HepG2 (cell line): ENCODE data around the gene SYNDIG1. TPM values are rescaled to one million over a fixed set of nuclear protein-coding genes. Genes with fewer than 3 reads are reported as not detected.

Experiments
- ATAC-seq: fragments of 200-7000 bp; cut with Tn5 transposase; 3 replicates; pipeline ENCODE4 v1.9.1; 2020; ENCODE audit warnings: mild to moderate bottlenecking, moderate library complexity
- BruUV-seq: library from RNA; stranded (reverse); fragments of 400-500 nt; replicated peaks from 2 replicates; lab custom pipeline; 2021; lab: Mats Ljungman, UMichigan
- CTCF ChIA-PET: fragments of 300-600 bp; formaldehyde crosslinking; extraction: SDS; loops from one replicate; lab custom pipeline; 2021; ENCODE audit warnings: low total read pairs, inconsistent platforms, low intra/inter-chr PET ratio; lab: Yijun Ruan, JAX
- POLR2A ChIA-PET: fragments of 350-600 bp; sonication (Branson Sonifier 250); formaldehyde crosslinking; loops from one replicate; lab custom pipeline; 2020; ENCODE audit warnings: antibody characterized with exemption, inconsistent platforms; lab: Yijun Ruan, JAX
- DNase-seq: peaks from one replicate; pipeline ENCODE4 v3.0.0-alpha.2; 2015; ENCODE audit warnings: low spot score
- FAIRE-seq: peaks from 3 replicates; lab custom pipeline; 2011; peaks lifted over from hg19 to GRCh38; lab: Jason Lieb, UNC
- H2AFZ ChIP-seq: one replicate; pipeline ENCODE4 v1.6.1; 2011; ENCODE audit warnings: low read length, inconsistent platforms
- H3K27ac ChIP-seq: fragments of 300-600 bp; 3 replicates; pipeline ENCODE4 v1.8.0; 2011; ENCODE audit warnings: mixed run types, mild to moderate bottlenecking, mixed read lengths, low read length, inconsistent platforms; ENCODE audit not compliant: insufficient read depth; ENCODE audit errors: extremely low read length
- H3K27me3 ChIP-seq, 2 experiments: fragments of 200-600 bp in 1 of 2; 2 replicates in 1 of 2; 3 replicates in 1 of 2; pipeline versions ENCODE4 v1.6.0 to v1.8.0; 2011; ENCODE audit warnings: low read length in 2 of 2, mild to moderate bottlenecking in 2 of 2, moderate library complexity in 2 of 2, inconsistent platforms in 1 of 2; ENCODE audit not compliant: insufficient read depth in 2 of 2, control insufficient read depth in 1 of 2
- H3K36me3 ChIP-seq, 2 experiments: fragments of 200-600 bp in 1 of 2; replicated peaks in 1 of 2; 2 replicates in 1 of 2; 3 replicates in 1 of 2; pipeline versions ENCODE4 v1.5.1 to v1.8.0; 2011; ENCODE audit warnings: low read length in 2 of 2, inconsistent platforms in 1 of 2; ENCODE audit not compliant: insufficient read depth in 2 of 2, control insufficient read depth in 1 of 2
- H3K4me1 ChIP-seq: 2 replicates; pipeline ENCODE4 v1.5.1; 2012; ENCODE audit warnings: low read length, inconsistent platforms; ENCODE audit not compliant: insufficient read depth
- H3K4me2 ChIP-seq: 2 replicates; pipeline ENCODE4 v1.6.0; 2011; ENCODE audit warnings: low read depth, low read length, inconsistent platforms
- H3K4me3 ChIP-seq, 3 experiments: fragments of 200-600 bp in 1 of 3; sonication (generic), shearing (Covaris generic) in 1 of 3; replicated peaks in 1 of 3; 2 replicates each; pipeline ENCODE4 v1.5.1; 2011 to 2016; ENCODE audit warnings: low read length in 3 of 3, inconsistent platforms in 2 of 3, low read depth in 2 of 3, mild to moderate bottlenecking in 2 of 3, control low read depth in 1 of 3, mixed read lengths in 1 of 3; ENCODE audit not compliant: insufficient read depth in 1 of 3
- H3K79me2 ChIP-seq: one replicate; pipeline ENCODE4 v1.6.1; 2011; ENCODE audit warnings: low read length, inconsistent platforms; ENCODE audit not compliant: insufficient read depth
- H3K9ac ChIP-seq: 2 replicates; pipeline ENCODE4 v1.6.0; 2011; ENCODE audit warnings: mild to moderate bottlenecking, low read depth, low read length, inconsistent platforms; ENCODE audit not compliant: insufficient read depth
- H3K9me3 ChIP-seq: 2 replicates; pipeline ENCODE4 v1.5.1; 2012; ENCODE audit warnings: mild to moderate bottlenecking, low read length
- H4K20me1 ChIP-seq: 2 replicates; pipeline ENCODE4 v1.6.0; 2011; ENCODE audit warnings: inconsistent platforms, mild to moderate bottlenecking, low read length, moderate library complexity; ENCODE audit not compliant: insufficient read depth
- AGO2 ChIP-seq: fragments of 200-400 bp; formaldehyde crosslinking; optimal IDR thresholded peaks from 2 replicates; pipeline ENCODE3; 2017; ENCODE audit warnings: mild to moderate bottlenecking, low read depth, low read length, moderate library complexity
- CREB1 ChIP-seq, 2 experiments: fragments of 450-650 bp in 1 of 2; IDR thresholded peaks; 2 replicates each; pipeline ENCODE4 v1.6.1; 2016 to 2017; ENCODE audit warnings: control low read depth in 1 of 2, mild to moderate bottlenecking in 1 of 2, missing compliant biosample characterization in 1 of 2, missing genetic modification characterization in 1 of 2
- HHEX ChIP-seq: IDR thresholded peaks from 2 replicates; pipeline ENCODE4 v1.6.1; 2016; ENCODE audit warnings: control low read depth
- NR1H2 ChIP-seq: sonication (generic); formaldehyde crosslinking; IDR thresholded peaks from 2 replicates; pipeline ENCODE4 v1.8.1; 2022; ENCODE audit warnings: low read depth, missing genetic modification reagents, borderline replicate concordance
- ZNF10 ChIP-seq: sonication (generic); formaldehyde crosslinking; IDR thresholded peaks from 2 replicates; pipeline ENCODE4 v1.4.0; 2020; ENCODE audit warnings: mild to moderate bottlenecking, low read depth, missing genetic modification reagents, borderline replicate concordance
- ZSCAN20 ChIP-seq: sonication (generic); formaldehyde crosslinking; IDR thresholded peaks from 2 replicates; pipeline ENCODE4 v1.4.0; 2020; ENCODE audit warnings: missing genetic modification reagents, mild to moderate bottlenecking, borderline replicate concordance
- WGBS: methylation state at CpG from one replicate; pipeline ENCODE4 v1.1.6; 2017; ENCODE audit warnings: low lambda C conversion rate; 5-methylcytosine and 5-hydroxymethylcytosine counted together
- in situ Hi-C: cut with HindIII; loops from 2 replicates; pipeline ENCODE4 v1.10.0; 2017; ENCODE audit warnings: low pct_unique_long_range_greater_than_20kb; ENCODE audit not compliant: extremely low pct_ligation_motif_present
- intact Hi-C: fragments of 100-400 bp; cut with micrococcal nuclease; formaldehyde crosslinking; loops from one replicate; pipeline ENCODE4 v1.10.0; 2022; ENCODE audit not compliant: unreplicated experiment
- polyA plus RNA-seq, 8 experiments: library from polyadenylated mRNA; depleted of rRNA in 3 of 8; stranded (reverse) in 7 of 8; unstranded in 1 of 8; fragments of >200 nt; fragmentation: Illumina TruSeq in 4 of 8; extraction: Trizol in 4 of 8; gene quantifications; 2 replicates each; pipeline versions ENCODE4 v1.2.1 to v1.2.3, GENCODE V29; 2011 to 2016; ENCODE audit warnings: low read depth in 4 of 8, missing spikeins in 1 of 8, mixed read lengths in 1 of 8; ENCODE audit not compliant: insufficient read depth in 1 of 8
- total RNA-seq, 5 experiments: library from RNA; depleted of rRNA; stranded (reverse); fragments of >200 nt; fragmentation: Illumina TruSeq; extraction: Trizol; gene quantifications; 2 replicates each; pipeline ENCODE4 v1.2.3, GENCODE V29; 2016; ENCODE audit warnings: low read depth in 1 of 5

SYNDIG1 gene
- total and polyA plus RNA-seq, 2 of the 13 experiments (the other 11 are each of a cell fraction or from before 2014, with no cell fraction given): not detected

DNA sequence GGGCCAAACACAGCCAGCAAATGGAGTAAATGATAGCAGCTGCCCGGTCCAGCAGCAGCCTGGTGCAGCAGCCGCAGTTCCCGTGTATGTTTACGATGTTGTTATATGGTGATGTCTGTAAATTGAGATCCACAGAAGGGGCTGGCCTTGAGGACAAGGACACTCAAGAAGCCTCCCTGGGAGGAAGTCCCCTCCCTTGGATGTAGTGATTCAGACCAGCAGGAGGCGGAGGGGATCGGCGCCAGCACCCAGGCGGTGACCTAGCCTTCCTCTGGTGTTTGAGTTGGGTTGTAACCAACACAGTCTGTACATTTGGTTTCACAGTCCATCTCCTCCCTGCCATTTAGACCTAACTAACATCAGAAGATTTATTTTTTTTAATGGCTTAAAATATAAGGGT is 187.8 kb downstream of the SYNDIG1 start:
- Histone ChIP-seq H2AFZ (no peak overlapping the region), H3K27me3 (peaks cover 16 to 55% of the 10 kb centered on the region in 2 experiments; a peak in 4 of 5 replicates), H3K27ac (no peak overlapping the region), H3K9me3 (no peaks in the 10 kb centered on the region), H3K4me3 (no peak overlapping the region), H3K79me2 (no peaks in the 10 kb centered on the region), H3K4me2 (no peak overlapping the region), H4K20me1 (no peaks in the 10 kb centered on the region), H3K4me1 (no peaks in the 10 kb centered on the region), H3K9ac (no peak overlapping the region), H3K36me3 (no peaks in the 10 kb centered on the region)
- TF ChIP-seq NR1H2 (no peak), HHEX (CRISPR knock-in tag) (no peak), AGO2 (no peak), ZSCAN20 (CRISPR knock-in tag) (no peak)
- ChIA-PET POLR2A (no interaction called here), CTCF (no interaction called here)
- FAIRE-seq: no peak
- ATAC-seq: peak; percentile 23; the same call in 1 of the 3 replicates
- in situ Hi-C loops: no loop called here
- WGBS: 51% methylated on average over 8 of the region's 8 CpGs
- no TSS peak for BruUV-seq
- DNase-seq: no peak
- intact Hi-C loops: no loop called here

DNA sequence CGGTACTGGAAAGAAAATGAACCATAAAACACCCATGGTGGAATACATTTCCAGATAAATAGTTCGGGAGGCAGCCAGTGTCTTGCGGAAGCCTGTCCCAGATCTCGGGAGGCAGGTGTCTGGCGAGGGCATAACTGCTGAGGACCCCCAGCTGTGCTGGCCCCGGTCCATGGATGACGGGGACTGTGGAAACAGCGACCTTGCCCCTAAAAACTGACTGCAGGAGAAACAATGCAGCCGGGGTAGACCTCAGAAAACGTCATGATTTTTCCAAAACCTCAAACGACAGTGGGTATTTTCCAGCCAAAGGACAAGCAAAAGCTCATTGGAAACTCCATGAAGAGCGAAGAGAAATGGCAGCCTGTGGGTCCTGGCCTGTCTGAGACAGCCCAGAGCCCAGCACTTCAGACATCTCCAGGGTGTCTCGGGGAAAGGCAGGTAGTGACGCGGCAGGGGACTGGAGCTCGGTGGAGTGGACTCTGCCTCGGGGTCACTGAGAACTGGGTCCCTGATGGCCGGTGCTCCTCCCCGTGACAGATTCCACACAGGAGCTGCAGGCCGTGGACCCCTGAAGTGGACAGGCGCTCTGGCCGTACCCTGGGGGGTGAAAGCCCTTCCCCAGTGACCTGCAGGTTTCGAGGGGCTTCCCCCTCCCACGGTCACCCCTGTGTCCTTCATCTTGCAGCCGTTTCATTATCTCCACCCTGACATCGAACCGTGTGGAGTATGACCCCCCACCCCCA is 188.6 kb downstream of the SYNDIG1 start:
- no peak overlapping the region for H3K4me2 ChIP-seq
- no peaks in the 10 kb centered on the region for H3K4me1 ChIP-seq
- in situ Hi-C loops (no loop called here), intact Hi-C loops (no loop called here)
- H3K9me3 ChIP-seq: no peaks in the 10 kb centered on the region
- no peak for DNase-seq
- no peak overlapping the region for H2AFZ ChIP-seq
- no peaks in the 10 kb centered on the region for H3K79me2 ChIP-seq
- ATAC-seq: no peak; the same call in 2 of the 3 replicates
- ChIA-PET CTCF (no interaction called here), POLR2A (no interaction called here)
- 8% methylated on average over 23 of the region's 27 CpGs for WGBS
- no peak for FAIRE-seq
- no peak overlapping the region for H3K9ac ChIP-seq
- no peak overlapping the region for H3K4me3 ChIP-seq
- BruUV-seq: no TSS peak
- no peaks in the 10 kb centered on the region for H4K20me1 ChIP-seq
- peaks cover 16 to 57% of the 10 kb centered on the region in 2 experiments; a peak in 3 of 5 replicates for H3K27me3 ChIP-seq
- H3K27ac ChIP-seq: no peak overlapping the region
- TF ChIP-seq ZNF10 (CRISPR knock-in tag) (no peak), CREB1 (IDR thresholded peaks at IDR 0.05) (peak; percentile 48; the same call in 1 of the 2 replicates), CREB1 (CRISPR knock-in tag; IDR thresholded peaks at IDR 0.05) (no peak)
- no peaks in the 10 kb centered on the region for H3K36me3 ChIP-seq
